Measurements from ENCODE around the gene COX14.
"Not testable (repeated sequence)": the region's sequence is repeated elsewhere in the genome, so short reads cannot be mapped to it uniquely, and the experiment has no call there.

The COX14 gene

GRCh38 chr12:50127546-50127945 is 15.5 kb downstream of the COX14 start:
- no peak overlapping the region for H3K27ac ChIP-seq (ENCODE audit: low read depth, low read length)
- H3K4me1 ChIP-seq (ENCODE audit: control insufficient read depth, insufficient read depth, low read length, unreplicated experiment) = no peaks in the 10 kb centered on the region
- no peak overlapping the region for H3K4me3 ChIP-seq (ENCODE audit: low read depth, low read length)
- H2AFZ ChIP-seq (ENCODE audit: low read length, unreplicated experiment) = no peak overlapping the region
- H3K36me3 ChIP-seq (ENCODE audit: insufficient read depth, low read length) = peaks cover 19% of the 10 kb centered on the region; the same call in 1 of the 2 replicates
- H3K79me2 ChIP-seq (ENCODE audit: control insufficient read depth, insufficient read depth, low read length, unreplicated experiment) = no peaks in the 10 kb centered on the region
- H3K27me3 ChIP-seq (ENCODE audit: insufficient read depth, low read length) = no peaks in the 10 kb centered on the region

GRCh38 chr12:50129290-50129689 is 17.3 kb downstream of the COX14 start:
- Histone ChIP-seq H3K27ac (ENCODE audit: low read depth, low read length) (no peak overlapping the region), H3K4me1 (ENCODE audit: control insufficient read depth, insufficient read depth, low read length, unreplicated experiment) (no peaks in the 10 kb centered on the region), H3K36me3 (ENCODE audit: insufficient read depth, low read length) (peaks cover 19% of the 10 kb centered on the region; the same call in 1 of the 2 replicates), H3K4me3 (ENCODE audit: low read depth, low read length) (no peak overlapping the region), H2AFZ (ENCODE audit: low read length, unreplicated experiment) (no peak overlapping the region), H3K27me3 (ENCODE audit: insufficient read depth, low read length) (no peaks in the 10 kb centered on the region), H3K79me2 (ENCODE audit: control insufficient read depth, insufficient read depth, low read length, unreplicated experiment) (no peaks in the 10 kb centered on the region)

- Histone ChIP-seq H3K27ac (ENCODE audit: low read depth, low read length) (no peak overlapping the region), H3K36me3 (ENCODE audit: insufficient read depth, low read length) (peaks cover 22% of the 10 kb centered on the region; the same call in 1 of the 2 replicates), H3K79me2 (ENCODE audit: control insufficient read depth, insufficient read depth, low read length, unreplicated experiment) (no peaks in the 10 kb centered on the region), H3K27me3 (ENCODE audit: insufficient read depth, low read length) (no peaks in the 10 kb centered on the region), H2AFZ (ENCODE audit: low read length, unreplicated experiment) (no peak overlapping the region), H3K4me1 (ENCODE audit: control insufficient read depth, insufficient read depth, low read length, unreplicated experiment) (peaks cover 4% of the 10 kb centered on the region), H3K4me3 (ENCODE audit: low read depth, low read length) (no peak overlapping the region)
Observed at GRCh38 chr12:50132505-50133135, 20.6 kb downstream of the COX14 start.

GRCh38 chr12:50142993-50143392 is 31.0 kb downstream of the COX14 start:
- H3K27ac ChIP-seq (ENCODE audit: low read depth, low read length) = no peak overlapping the region
- H3K36me3 ChIP-seq (ENCODE audit: insufficient read depth, low read length) = 0 out of 2 replicates have a peak, but pooled peaks cover 14% of the 10 kb centered on the region
- no peak overlapping the region for H3K4me3 ChIP-seq (ENCODE audit: low read depth, low read length)
- no peak overlapping the region for H2AFZ ChIP-seq (ENCODE audit: low read length, unreplicated experiment)
- peaks cover 13% of the 10 kb centered on the region for H3K79me2 ChIP-seq (ENCODE audit: control insufficient read depth, insufficient read depth, low read length, unreplicated experiment)
- H3K27me3 ChIP-seq (ENCODE audit: insufficient read depth, low read length) = no peaks in the 10 kb centered on the region
- no peaks in the 10 kb centered on the region for H3K4me1 ChIP-seq (ENCODE audit: control insufficient read depth, insufficient read depth, low read length, unreplicated experiment)

GRCh38 chr12:50145439-50145838 is 33.4 kb downstream of the COX14 start:
- H3K4me3 ChIP-seq (ENCODE audit: low read depth, low read length) = no peak overlapping the region
- no peak overlapping the region for H2AFZ ChIP-seq (ENCODE audit: low read length, unreplicated experiment)
- H3K27ac ChIP-seq (ENCODE audit: low read depth, low read length) = no peak overlapping the region
- no peaks in the 10 kb centered on the region for H3K4me1 ChIP-seq (ENCODE audit: control insufficient read depth, insufficient read depth, low read length, unreplicated experiment)
- H3K79me2 ChIP-seq (ENCODE audit: control insufficient read depth, insufficient read depth, low read length, unreplicated experiment) = peaks cover 24% of the 10 kb centered on the region
- 0 out of 2 replicates have a peak, but pooled peaks cover 12% of the 10 kb centered on the region for H3K36me3 ChIP-seq (ENCODE audit: insufficient read depth, low read length)
- no peaks in the 10 kb centered on the region for H3K27me3 ChIP-seq (ENCODE audit: insufficient read depth, low read length)

GRCh38 chr12:50147281-50147680 is 35.2 kb downstream of the COX14 start:
- Histone ChIP-seq H3K4me1 (ENCODE audit: control insufficient read depth, insufficient read depth, low read length, unreplicated experiment) (no peaks in the 10 kb centered on the region), H3K36me3 (ENCODE audit: insufficient read depth, low read length) (0 out of 2 replicates have a peak, but pooled peaks cover 8% of the 10 kb centered on the region), H3K27ac (ENCODE audit: low read depth, low read length) (no peak overlapping the region), H3K4me3 (ENCODE audit: low read depth, low read length) (no peak overlapping the region), H3K27me3 (ENCODE audit: insufficient read depth, low read length) (no peaks in the 10 kb centered on the region), H2AFZ (ENCODE audit: low read length, unreplicated experiment) (no peak overlapping the region), H3K79me2 (ENCODE audit: control insufficient read depth, insufficient read depth, low read length, unreplicated experiment) (peaks cover 34% of the 10 kb centered on the region)

GRCh38 chr12:50148011-50148410 is 36.0 kb downstream of the COX14 start:
- not testable (repeated sequence) for H3K27ac ChIP-seq (ENCODE audit: low read depth, low read length); H2AFZ ChIP-seq (ENCODE audit: low read length, unreplicated experiment); H3K27me3 ChIP-seq (ENCODE audit: insufficient read depth, low read length); H3K36me3 ChIP-seq (ENCODE audit: insufficient read depth, low read length); H3K4me3 ChIP-seq (ENCODE audit: low read depth, low read length); H3K4me1 ChIP-seq (ENCODE audit: control insufficient read depth, insufficient read depth, low read length, unreplicated experiment)
- peaks cover 34% of the 10 kb centered on the region for H3K79me2 ChIP-seq (ENCODE audit: control insufficient read depth, insufficient read depth, low read length, unreplicated experiment)

GRCh38 chr12:50149311-50149710 is 37.3 kb downstream of the COX14 start:
- no peak overlapping the region for H3K4me3 ChIP-seq (ENCODE audit: low read depth, low read length)
- H3K4me1 ChIP-seq (ENCODE audit: control insufficient read depth, insufficient read depth, low read length, unreplicated experiment) = no peaks in the 10 kb centered on the region
- peaks cover 36% of the 10 kb centered on the region for H3K79me2 ChIP-seq (ENCODE audit: control insufficient read depth, insufficient read depth, low read length, unreplicated experiment)
- H3K27ac ChIP-seq (ENCODE audit: low read depth, low read length) = no peak overlapping the region
- H3K36me3 ChIP-seq (ENCODE audit: insufficient read depth, low read length) = no peaks in the 10 kb centered on the region
- H2AFZ ChIP-seq (ENCODE audit: low read length, unreplicated experiment) = no peak overlapping the region
- H3K27me3 ChIP-seq (ENCODE audit: insufficient read depth, low read length) = no peaks in the 10 kb centered on the region

- H3K36me3 ChIP-seq (ENCODE audit: insufficient read depth, low read length) = no peaks in the 10 kb centered on the region
- peaks cover 33% of the 10 kb centered on the region for H3K79me2 ChIP-seq (ENCODE audit: control insufficient read depth, insufficient read depth, low read length, unreplicated experiment)
- H3K4me1 ChIP-seq (ENCODE audit: control insufficient read depth, insufficient read depth, low read length, unreplicated experiment) = no peaks in the 10 kb centered on the region
- H3K27ac ChIP-seq (ENCODE audit: low read depth, low read length) = no peak overlapping the region
- H3K4me3 ChIP-seq (ENCODE audit: low read depth, low read length) = no peak overlapping the region
- no peaks in the 10 kb centered on the region for H3K27me3 ChIP-seq (ENCODE audit: insufficient read depth, low read length)
- no peak overlapping the region for H2AFZ ChIP-seq (ENCODE audit: low read length, unreplicated experiment)
Observed at GRCh38 chr12:50151047-50151687, 39.1 kb downstream of the COX14 start.

- H3K36me3 ChIP-seq (ENCODE audit: insufficient read depth, low read length); H3K27ac ChIP-seq (ENCODE audit: low read depth, low read length); H3K27me3 ChIP-seq (ENCODE audit: insufficient read depth, low read length); H2AFZ ChIP-seq (ENCODE audit: low read length, unreplicated experiment); H3K4me1 ChIP-seq (ENCODE audit: control insufficient read depth, insufficient read depth, low read length, unreplicated experiment); H3K4me3 ChIP-seq (ENCODE audit: low read depth, low read length): not testable (repeated sequence)
- peaks cover 39% of the 10 kb centered on the region for H3K79me2 ChIP-seq (ENCODE audit: control insufficient read depth, insufficient read depth, low read length, unreplicated experiment)
Observed at GRCh38 chr12:50154947-50155346, 42.9 kb downstream of the COX14 start.

GRCh38 chr12:50156641-50157040 is 44.6 kb downstream of the COX14 start:
- Histone ChIP-seq H3K79me2 (ENCODE audit: control insufficient read depth, insufficient read depth, low read length, unreplicated experiment) (peaks cover 41% of the 10 kb centered on the region), H3K4me1 (ENCODE audit: control insufficient read depth, insufficient read depth, low read length, unreplicated experiment) (no peaks in the 10 kb centered on the region), H3K4me3 (ENCODE audit: low read depth, low read length) (no peak overlapping the region), H3K27ac (ENCODE audit: low read depth, low read length) (no peak overlapping the region), H3K27me3 (ENCODE audit: insufficient read depth, low read length) (no peaks in the 10 kb centered on the region), H2AFZ (ENCODE audit: low read length, unreplicated experiment) (no peak overlapping the region), H3K36me3 (ENCODE audit: insufficient read depth, low read length) (no peaks in the 10 kb centered on the region)

Measured in ACC112 (cell line).